ENCODE data around the gene RAB5B.

DNA sequence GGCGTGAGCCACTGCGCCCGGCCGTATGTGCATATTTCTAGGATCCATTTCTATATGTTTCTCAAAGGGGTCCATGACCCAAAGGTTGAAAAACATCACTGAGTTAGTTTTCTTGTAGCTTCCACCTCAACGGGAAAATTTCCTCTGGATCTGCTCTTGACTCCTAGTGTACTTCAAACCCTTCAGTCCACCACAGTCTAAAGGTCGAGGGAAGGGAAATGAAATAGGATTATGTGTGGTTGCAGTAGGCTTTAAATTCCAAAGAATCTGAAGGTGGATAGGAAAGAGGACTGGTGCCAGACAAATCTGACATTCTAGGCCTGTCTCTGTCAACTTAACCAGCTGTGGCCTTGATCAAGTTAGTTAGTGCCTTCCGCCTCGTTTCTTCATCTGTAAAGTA, 21.5 kb downstream of the RAB5B start:
- no peak for TF ChIP-seq EZH2 (IDR thresholded peaks at IDR 0.05)
- no peak for TF ChIP-seq POLR2AphosphoS5 (IDR thresholded peaks at IDR 0.05; ENCODE audit: borderline replicate concordance, low read depth, low read length)
